HG02642 (cell line): Measurements from ENCODE around the gene WDR6.

ENCODE experiments used
- ATAC-seq: cut with Tn5 transposase; IDR thresholded peaks from one replicate; pipeline ENCODE4 v1.9.1; 2021; ENCODE audit warnings: mild to moderate bottlenecking; ENCODE audit not compliant: unreplicated experiment, poor library complexity

WDR6 gene

DNA sequence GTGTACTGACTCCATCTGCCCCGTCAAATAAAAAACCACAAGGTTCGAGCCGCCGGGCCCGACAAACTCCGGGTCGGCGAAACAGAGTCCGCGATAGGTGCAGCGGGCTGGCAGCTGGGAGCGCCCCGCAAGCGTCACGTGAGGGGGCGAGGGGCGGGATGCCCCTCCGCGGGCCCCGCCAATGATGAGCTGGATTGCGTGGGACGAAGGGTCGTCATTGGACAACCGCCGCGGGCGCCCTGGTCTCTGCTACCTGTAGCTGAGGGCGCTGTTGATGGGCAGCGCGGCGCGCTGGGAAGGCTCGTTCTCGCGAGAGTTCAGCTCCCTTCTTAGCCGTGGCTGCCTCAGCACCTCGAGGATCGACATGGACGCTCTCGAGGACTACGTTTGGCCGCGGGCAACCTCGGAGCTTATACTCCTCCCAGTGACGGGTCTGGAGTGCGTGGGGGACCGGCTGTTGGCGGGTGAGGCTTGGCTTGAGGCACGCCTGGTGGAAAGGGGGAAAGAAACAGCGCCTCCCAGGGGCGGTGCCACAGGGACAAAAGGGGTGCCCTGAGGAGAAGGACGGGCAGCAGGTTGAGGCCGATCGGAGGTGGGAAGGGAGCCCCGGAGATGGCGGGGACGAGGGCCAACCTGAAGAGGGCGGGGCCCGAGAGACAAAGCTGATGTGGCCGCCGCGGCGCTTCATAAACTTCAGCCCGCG lies at the start of gene WDR6:
TSS of gene WDR6 (plus strand) at position 324 of the 703 bp plus-strand sequence. CDS start at position 365, 41 bp downstream.
- ATAC-seq, result peak; percentile 88

GRCh38 chr3:48960841-48961413 lies 46.3 kb upstream of the WDR6 start:
- no peak for ATAC-seq

- ATAC-seq, result no peak
Observed at GRCh38 chr3:48962340-48962739, 44.9 kb upstream of the WDR6 start.

DNA sequence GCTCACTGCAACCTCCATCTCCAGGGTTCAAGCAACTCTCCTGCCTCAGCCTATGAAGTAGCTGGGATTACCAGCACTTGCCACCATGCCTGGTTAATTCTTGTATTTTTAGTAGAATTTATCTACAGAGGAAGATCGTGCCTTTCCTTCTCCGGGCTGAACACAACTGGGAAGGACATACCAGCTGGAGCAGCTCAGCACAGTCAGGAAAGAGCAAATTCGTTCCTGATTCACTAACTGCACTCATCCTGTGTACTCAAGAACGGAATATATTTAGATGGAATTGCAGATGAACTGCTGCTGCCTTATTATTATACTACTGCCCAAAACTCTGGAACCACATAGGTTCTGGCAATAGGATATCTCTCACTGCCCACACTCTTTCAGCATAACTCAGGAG lies 44.3 kb upstream of the WDR6 start:
- no peak for ATAC-seq

DNA sequence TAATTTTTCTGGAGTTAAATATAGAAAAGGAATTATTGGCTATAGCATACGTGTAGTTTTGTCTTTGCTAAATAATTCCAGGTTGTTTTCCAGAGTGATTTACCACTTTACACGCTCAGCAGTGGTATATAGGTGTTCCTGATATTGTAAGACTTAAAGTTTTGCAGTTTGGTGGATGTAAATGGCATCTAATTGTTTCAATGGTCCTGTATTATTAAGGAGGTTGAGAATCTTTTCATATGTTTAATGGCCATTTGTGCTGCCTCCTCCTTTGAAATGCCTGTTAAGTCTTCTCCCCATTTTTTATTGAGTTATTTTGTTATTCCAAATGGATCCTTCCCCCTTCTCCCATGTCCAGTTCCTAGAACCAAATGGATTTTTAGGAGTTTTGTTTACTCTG lies 43.6 kb upstream of the WDR6 start:
- ATAC-seq, result no peak

GRCh38 chr3:48966367-48966766 lies 40.8 kb upstream of the WDR6 start:
- ATAC-seq, result no peak

DNA sequence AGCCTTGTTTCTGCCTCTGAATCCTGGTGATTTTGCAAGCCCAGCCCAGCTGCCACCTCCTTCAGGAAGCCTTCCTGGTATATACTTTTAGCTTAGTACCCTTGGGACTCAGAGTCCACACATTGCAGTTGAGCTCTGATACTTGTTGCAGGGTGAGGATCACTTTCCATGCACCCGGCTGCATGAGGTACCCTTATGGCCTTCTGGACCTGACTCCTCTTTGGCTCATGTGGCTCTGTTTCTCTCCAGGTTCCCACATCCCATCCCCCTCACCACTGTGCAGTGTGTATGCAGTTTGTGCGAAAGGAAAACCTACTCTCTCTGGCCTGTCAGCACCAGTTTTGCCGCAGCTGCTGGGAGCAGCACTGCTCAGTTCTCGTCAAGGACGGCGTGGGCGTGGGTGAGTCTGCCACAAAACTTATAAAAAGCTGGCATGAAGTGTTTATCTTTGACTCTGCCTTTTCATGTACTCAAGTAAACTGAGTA lies 40.3 kb upstream of the WDR6 start:
- ATAC-seq, result no peak

- ATAC-seq, result no peak
Observed at GRCh38 chr3:48970586-48970985, 36.6 kb upstream of the WDR6 start.

DNA sequence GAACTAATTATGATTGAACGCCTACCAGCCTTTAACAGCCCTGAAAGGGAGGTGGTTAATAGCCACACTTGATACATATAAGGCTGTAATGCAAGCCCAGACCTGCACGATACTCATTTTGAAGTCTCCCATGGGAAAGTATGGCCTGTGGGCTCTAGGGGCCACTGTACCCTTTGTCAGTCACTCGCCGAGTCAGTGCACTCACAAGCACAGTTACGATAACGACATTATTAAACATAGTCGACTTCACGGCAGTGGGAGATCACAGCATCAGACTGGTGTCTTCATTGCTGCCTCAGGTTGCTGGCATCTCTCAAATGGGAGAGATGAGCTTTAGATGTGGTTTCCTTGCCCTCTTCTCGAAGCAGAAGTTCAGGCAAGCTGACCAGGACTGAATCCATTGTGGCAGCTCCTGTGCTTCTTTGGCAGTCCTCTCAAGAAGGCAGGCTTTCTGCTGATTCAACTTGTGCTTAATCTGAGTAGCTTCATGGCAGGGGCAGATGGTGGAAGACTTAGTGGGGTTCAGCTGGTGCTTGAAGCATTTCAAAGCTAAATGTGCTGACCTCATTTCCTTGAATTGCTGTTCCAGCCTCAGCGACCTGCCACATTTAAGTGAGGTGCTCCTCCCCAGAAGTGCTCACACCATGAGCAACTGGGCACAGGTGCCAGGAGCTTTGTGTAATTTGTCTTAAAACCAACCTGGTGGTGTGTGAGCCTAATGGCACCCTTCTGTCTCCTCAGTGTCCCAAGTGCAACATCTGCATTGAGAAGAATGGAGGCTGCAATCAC lies 32.9 kb upstream of the WDR6 start:
- no peak for ATAC-seq

GRCh38 chr3:48979451-48979850 lies 27.7 kb upstream of the WDR6 start:
- no peak for ATAC-seq

DNA sequence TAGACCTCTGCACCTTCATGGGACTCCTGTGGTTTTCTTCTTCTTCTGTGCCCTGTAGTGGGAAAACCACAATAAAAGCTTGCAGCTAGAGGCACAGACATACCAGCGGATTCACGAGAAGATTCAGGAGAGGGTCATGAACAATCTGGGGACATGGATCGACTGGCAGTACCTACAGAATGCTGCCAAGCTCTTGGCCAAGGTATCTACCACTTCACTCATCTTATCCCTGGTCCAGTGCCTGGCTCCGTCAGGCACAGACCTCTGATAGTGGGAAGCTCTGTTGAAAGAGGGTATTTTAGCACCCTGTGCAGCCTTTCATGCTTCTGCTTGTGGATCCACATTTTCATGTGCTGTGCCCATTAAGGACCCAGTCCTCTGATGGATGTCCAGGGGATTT lies 26.9 kb upstream of the WDR6 start:
- no peak for ATAC-seq

GRCh38 chr3:48982016-48982415 lies 25.2 kb upstream of the WDR6 start:
- no peak for ATAC-seq

GRCh38 chr3:48982686-48983085 lies 24.5 kb upstream of the WDR6 start:
- no peak for ATAC-seq

DNA sequence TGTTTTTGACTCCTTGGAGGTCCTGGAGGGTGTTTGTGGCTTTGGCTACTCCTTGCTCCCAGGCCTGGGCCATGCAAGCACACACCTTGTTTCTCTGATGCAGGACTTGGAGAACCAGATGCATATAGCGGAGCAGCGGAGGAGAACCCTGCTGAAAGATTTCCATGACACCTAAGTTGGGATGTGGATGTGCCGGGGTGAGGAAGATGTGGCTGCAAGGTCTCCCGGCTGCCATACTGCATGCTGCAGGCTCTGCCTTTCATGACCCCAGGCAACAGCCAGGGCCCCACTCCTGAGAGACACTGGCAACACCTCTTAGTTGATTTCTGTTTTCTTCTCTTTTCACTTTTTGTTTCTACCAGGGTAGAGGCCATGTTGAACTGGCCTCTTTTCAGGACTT lies 24.1 kb upstream of the WDR6 start:
- ATAC-seq, result no peak

GRCh38 chr3:48984663-48985062 lies 22.5 kb upstream of the WDR6 start:
- no peak for ATAC-seq

DNA sequence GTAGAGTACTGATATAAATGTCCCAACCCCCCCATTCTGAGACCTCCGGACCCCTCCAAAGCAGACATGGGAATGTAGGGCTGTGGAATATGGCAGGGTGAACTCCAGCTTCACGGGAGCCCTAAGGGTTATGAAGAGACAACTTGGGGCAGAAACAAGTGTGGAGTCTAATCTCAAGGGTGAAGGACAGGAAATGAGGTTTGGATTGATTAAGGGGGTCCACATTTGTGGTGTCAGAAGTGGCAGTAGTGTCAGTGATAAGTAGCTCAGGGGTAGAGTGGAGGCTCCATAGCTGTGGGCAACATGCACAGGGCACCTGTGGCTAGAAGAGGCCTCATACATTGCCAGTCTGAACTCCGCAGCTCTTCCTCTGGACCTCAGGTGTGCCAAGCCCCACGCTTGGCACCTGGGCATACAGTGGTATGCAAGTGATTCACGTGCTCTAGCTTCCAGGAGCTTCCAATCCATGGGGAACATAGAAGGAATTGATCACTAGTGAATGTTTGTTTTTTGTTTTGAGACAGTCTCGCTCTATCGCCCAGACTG lies 21.3 kb upstream of the WDR6 start:
- ATAC-seq, result no peak

- ATAC-seq, result no peak
Observed at GRCh38 chr3:48989126-48989795, 17.9 kb upstream of the WDR6 start.

DNA sequence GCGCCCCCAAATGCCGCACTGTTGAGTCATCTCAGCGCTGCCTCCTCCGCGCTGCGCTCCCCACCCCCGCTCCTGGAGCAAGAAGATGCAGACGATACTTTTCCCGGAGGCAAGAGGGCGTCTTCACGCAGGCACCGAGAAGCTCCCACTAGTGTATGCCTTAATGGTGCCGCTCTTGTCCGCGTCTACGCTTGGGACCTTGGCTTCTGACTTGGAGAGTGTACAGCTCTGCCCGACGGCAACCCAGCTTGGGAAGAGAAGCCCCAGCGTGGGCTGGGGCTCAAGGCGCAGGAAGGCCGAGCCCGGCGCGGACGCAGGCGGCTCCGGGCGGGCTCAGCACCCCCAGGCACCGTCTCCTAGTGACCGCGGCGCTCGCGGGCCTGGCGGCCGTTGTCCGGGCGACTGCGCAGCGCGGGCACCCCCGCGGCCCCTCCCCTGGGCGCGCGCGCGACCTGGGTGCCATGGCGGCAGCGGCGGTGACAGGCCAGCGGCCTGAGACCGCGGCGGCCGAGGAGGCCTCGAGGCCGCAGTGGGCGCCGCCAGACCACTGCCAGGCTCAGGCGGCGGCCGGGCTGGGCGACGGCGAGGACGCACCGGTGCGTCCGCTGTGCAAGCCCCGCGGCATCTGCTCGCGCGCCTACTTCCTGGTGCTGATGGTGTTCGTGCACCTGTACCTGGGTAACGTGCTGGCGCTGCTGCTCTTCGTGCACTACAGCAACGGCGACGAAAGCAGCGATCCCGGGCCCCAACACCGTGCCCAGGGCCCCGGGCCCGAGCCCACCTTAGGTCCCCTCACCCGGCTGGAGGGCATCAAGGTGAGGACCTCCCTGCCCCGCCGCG lies 17.2 kb upstream of the WDR6 start, which contains the start of gene P4HTM:
TSS of gene P4HTM (plus strand) at position 446 of the 840 bp plus-strand sequence. CDS start at position 462, 16 bp downstream.
- ATAC-seq, result peak; percentile 52

GRCh38 chr3:48990636-48991469 lies 16.3 kb upstream of the WDR6 start:
- ATAC-seq, result peak; percentile 15
